Hepatocyte (in vitro differentiated cells): ENCODE data around the gene PARD3B. TPM values are rescaled to one million over a fixed set of nuclear protein-coding genes. Genes with fewer than 3 reads are reported as not detected.

Experiments used
- DNase-seq: peaks from one replicate; pipeline ENCODE4 v3.0.0-alpha.2; 2016; ENCODE audit warnings: low spot score
- H2AFZ ChIP-seq: fragments of 200-600 bp; sonication (generic); 2 replicates; pipeline ENCODE4 v1.6.0; 2016; ENCODE audit warnings: antibody characterized with exemption, mild to moderate bottlenecking
- H3K27ac ChIP-seq: fragments of 200-600 bp; sonication (generic); 2 replicates; pipeline ENCODE4 v1.5.1; 2016; ENCODE audit warnings: mild to moderate bottlenecking
- H3K27me3 ChIP-seq: fragments of 200-600 bp; sonication (generic); 2 replicates; pipeline ENCODE4 v1.6.1; 2016
- H3K36me3 ChIP-seq: fragments of 200-600 bp; sonication (generic); replicated peaks from 2 replicates; pipeline ENCODE4 v1.5.1; 2016; ENCODE audit warnings: low read depth; ENCODE audit not compliant: insufficient read depth
- H3K4me1 ChIP-seq: fragments of 200-600 bp; sonication (generic); 2 replicates; pipeline ENCODE4 v1.5.1; 2016; ENCODE audit warnings: mild to moderate bottlenecking, moderate library complexity; ENCODE audit not compliant: insufficient read depth
- H3K4me2 ChIP-seq: fragments of 200-600 bp; sonication (generic); 2 replicates; pipeline ENCODE4 v1.6.0; 2016
- H3K4me3 ChIP-seq: fragments of 200-600 bp; sonication (generic); 2 replicates; pipeline ENCODE4 v1.5.1; 2016; ENCODE audit warnings: mild to moderate bottlenecking
- H3K79me2 ChIP-seq: fragments of 200-600 bp; sonication (generic); 2 replicates; pipeline ENCODE4 v1.6.0; 2017; ENCODE audit warnings: mild to moderate bottlenecking
- H3K9me2 ChIP-seq: fragments of 200-600 bp; sonication (generic); replicated peaks from 2 replicates; pipeline ENCODE4 v1.6.0; 2017; ENCODE audit warnings: mild to moderate bottlenecking; ENCODE audit not compliant: insufficient read depth
- H3K9me3 ChIP-seq: fragments of 200-600 bp; sonication (generic); 2 replicates; pipeline ENCODE4 v1.5.1; 2016; ENCODE audit warnings: low read depth, mild to moderate bottlenecking
- H4K20me1 ChIP-seq: fragments of 200-600 bp; sonication (generic); 2 replicates; pipeline ENCODE4 v1.6.0; 2016; ENCODE audit warnings: mild to moderate bottlenecking; ENCODE audit not compliant: insufficient read depth, poor library complexity, severe bottlenecking
- EZH2 ChIP-seq: fragments of 200-600 bp; sonication (generic); IDR thresholded peaks from 2 replicates; pipeline ENCODE4 v1.6.1; 2016; ENCODE audit warnings: antibody characterized with exemption, mild to moderate bottlenecking, borderline replicate concordance
- EZH2phosphoT487 ChIP-seq: fragments of 200-600 bp; sonication (generic); IDR thresholded peaks from one replicate; pipeline ENCODE4 v1.6.1; 2018; ENCODE audit warnings: antibody characterized with exemption, mild to moderate bottlenecking, low read depth, moderate library complexity; ENCODE audit not compliant: unreplicated experiment, severe bottlenecking
- WGBS: methylation state at CpG from one replicate; pipeline ENCODE4 v1.1.6; 2016; ENCODE audit warnings: low lambda C conversion rate; ENCODE audit errors: missing lambda C conversion rate; 5-methylcytosine and 5-hydroxymethylcytosine counted together
- polyA plus RNA-seq: library from polyadenylated mRNA; unstranded; fragments of >200 nt; fragmentation: Nextera tagmentation; extraction: Ambion mirVana; gene quantifications from 2 replicates; pipeline ENCODE4 v1.2.1, GENCODE V29; 2016
- total RNA-seq: library from RNA; depleted of rRNA; stranded (reverse); fragments of >200 nt; gene quantifications from 2 replicates; pipeline ENCODE4 v1.2.3, GENCODE V29; 2014
- TF ChIP-seq, protein P1 (sequence below): fragments of 200-600 bp; sonication (generic); IDR thresholded peaks from 2 replicates; pipeline ENCODE4 v1.5.1; 2016; ENCODE audit warnings: antibody characterized with exemption, mild to moderate bottlenecking; ENCODE audit not compliant: poor library complexity

The PARD3B gene
- total and polyA plus RNA-seq, 2 experiments from 2014 or later = 11.5 to 21.7 TPM

DNA sequence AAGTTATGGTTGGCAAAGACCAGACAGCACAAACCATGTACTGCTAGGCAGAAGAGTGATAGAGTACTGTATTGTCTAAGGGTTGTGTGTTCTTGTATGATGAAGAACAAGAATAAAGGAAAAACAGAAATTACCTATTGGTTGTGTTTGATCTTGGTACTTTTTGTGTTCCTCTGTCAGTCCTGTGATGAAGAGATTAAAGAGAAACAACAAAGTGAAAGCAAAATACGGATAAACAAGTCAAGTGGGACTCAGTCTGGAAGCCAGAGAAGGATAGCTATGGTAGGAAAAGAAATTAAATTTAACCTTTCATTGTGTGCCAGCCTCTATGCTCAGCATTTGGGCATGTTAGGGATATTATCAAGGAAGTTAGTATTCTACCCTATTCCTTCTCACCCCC lies 413.1 kb downstream of the PARD3B start:
- Histone ChIP-seq H3K9me3 (no peaks in the 10 kb centered on the region), H3K9me2 (no peaks in the 10 kb centered on the region), H3K27me3 (no peaks in the 10 kb centered on the region), H3K4me2 (no peak overlapping the region), H3K4me3 (no peak overlapping the region), H4K20me1 (no peaks in the 10 kb centered on the region), H3K27ac (no peak overlapping the region), H2AFZ (no peak overlapping the region), H3K79me2 (no peaks in the 10 kb centered on the region), H3K4me1 (no peaks in the 10 kb centered on the region), H3K36me3 (no peaks in the 10 kb centered on the region)
- DNase-seq = no peak
- WGBS = 74% methylated on average over 1 of the region's 1 CpG
- no peak for TF ChIP-seq EZH2
- TF ChIP-seq, protein P1, sequence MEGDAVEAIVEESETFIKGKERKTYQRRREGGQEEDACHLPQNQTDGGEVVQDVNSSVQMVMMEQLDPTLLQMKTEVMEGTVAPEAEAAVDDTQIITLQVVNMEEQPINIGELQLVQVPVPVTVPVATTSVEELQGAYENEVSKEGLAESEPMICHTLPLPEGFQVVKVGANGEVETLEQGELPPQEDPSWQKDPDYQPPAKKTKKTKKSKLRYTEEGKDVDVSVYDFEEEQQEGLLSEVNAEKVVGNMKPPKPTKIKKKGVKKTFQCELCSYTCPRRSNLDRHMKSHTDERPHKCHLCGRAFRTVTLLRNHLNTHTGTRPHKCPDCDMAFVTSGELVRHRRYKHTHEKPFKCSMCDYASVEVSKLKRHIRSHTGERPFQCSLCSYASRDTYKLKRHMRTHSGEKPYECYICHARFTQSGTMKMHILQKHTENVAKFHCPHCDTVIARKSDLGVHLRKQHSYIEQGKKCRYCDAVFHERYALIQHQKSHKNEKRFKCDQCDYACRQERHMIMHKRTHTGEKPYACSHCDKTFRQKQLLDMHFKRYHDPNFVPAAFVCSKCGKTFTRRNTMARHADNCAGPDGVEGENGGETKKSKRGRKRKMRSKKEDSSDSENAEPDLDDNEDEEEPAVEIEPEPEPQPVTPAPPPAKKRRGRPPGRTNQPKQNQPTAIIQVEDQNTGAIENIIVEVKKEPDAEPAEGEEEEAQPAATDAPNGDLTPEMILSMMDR = no peak
- no peak for TF ChIP-seq EZH2phosphoT487

DNA sequence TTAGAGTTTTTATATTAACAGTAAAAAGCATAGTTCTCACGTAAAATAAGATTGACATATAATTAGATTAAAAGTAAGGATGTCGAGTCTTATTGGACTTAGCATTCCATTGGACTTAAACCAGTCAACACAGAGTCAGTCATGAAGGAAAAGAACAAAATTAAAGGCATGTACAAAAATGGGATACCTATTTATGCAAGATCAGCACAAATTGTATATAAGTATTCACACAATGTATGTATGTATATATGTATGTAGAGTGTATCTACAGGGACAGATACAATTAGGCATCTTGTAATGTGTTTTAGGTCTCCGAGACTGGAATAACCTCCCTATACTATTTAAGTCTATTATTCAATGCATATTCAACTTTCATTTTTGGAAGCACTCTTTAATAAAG lies 419.1 kb downstream of the PARD3B start:
- H3K27ac ChIP-seq = no peak overlapping the region
- H2AFZ ChIP-seq = no peak overlapping the region
- no peaks in the 10 kb centered on the region for H3K4me1 ChIP-seq
- no peak for DNase-seq
- no peaks in the 10 kb centered on the region for H3K36me3 ChIP-seq
- H3K79me2 ChIP-seq = no peaks in the 10 kb centered on the region
- H3K27me3 ChIP-seq = no peaks in the 10 kb centered on the region
- no peaks in the 10 kb centered on the region for H3K9me2 ChIP-seq
- whole genome bisulfite sequencing = 96% methylated on average over 3 of the region's 3 CpGs
- H4K20me1 ChIP-seq = no peaks in the 10 kb centered on the region
- TF ChIP-seq EZH2phosphoT487 (no peak), EZH2 (no peak)
- TF ChIP-seq, protein P1 = no peak
- H3K9me3 ChIP-seq = no peaks in the 10 kb centered on the region
- H3K4me2 ChIP-seq = no peak overlapping the region
- no peak overlapping the region for H3K4me3 ChIP-seq

DNA sequence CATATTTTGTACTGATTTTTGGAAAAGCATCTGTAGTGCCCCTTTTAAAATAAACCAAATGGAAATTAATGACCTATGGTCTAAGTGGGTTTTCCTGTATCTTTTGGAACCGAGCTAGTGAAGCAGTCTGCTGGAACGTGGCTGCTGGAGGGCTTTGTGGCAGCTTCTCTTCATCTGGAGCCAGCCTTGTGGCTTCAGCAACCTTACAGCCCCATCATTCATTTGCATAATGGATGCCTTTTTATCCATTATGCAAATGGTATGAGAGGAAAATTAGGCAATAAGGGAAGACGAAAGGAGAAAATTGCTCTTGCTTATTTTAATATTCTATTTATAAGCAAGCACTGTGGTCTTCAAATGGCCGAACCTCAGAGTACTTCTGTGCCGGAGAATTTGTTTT lies 421.0 kb downstream of the PARD3B start:
- no peaks in the 10 kb centered on the region for H4K20me1 ChIP-seq
- 91% methylated on average over 5 of the region's 5 CpGs for WGBS
- H3K9me3 ChIP-seq = no peaks in the 10 kb centered on the region
- no peaks in the 10 kb centered on the region for H3K9me2 ChIP-seq
- no peak for DNase-seq
- no peak overlapping the region for H3K4me3 ChIP-seq
- H3K36me3 ChIP-seq = no peaks in the 10 kb centered on the region
- H3K4me1 ChIP-seq = no peaks in the 10 kb centered on the region
- H3K4me2 ChIP-seq = no peak overlapping the region
- H2AFZ ChIP-seq = no peak overlapping the region
- H3K27ac ChIP-seq = no peak overlapping the region
- no peaks in the 10 kb centered on the region for H3K27me3 ChIP-seq
- no peaks in the 10 kb centered on the region for H3K79me2 ChIP-seq
- TF ChIP-seq EZH2phosphoT487 = no peak
- TF ChIP-seq EZH2 = no peak
- TF ChIP-seq, protein P1 = no peak
